Skeletal muscle cell (primary cell): ENCODE measurements around the gene CSF3R.

ENCODE experiments used
- DNase-seq: peaks from one replicate; pipeline ENCODE4 v3.0.0-alpha.2; 2010; ENCODE audit warnings: low read depth
- H3K4me3 ChIP-seq: 2 replicates; pipeline ENCODE4 v1.5.1; 2011; ENCODE audit warnings: low read depth, mild to moderate bottlenecking, control low read depth, low read length, moderate library complexity

The CSF3R gene

DNA sequence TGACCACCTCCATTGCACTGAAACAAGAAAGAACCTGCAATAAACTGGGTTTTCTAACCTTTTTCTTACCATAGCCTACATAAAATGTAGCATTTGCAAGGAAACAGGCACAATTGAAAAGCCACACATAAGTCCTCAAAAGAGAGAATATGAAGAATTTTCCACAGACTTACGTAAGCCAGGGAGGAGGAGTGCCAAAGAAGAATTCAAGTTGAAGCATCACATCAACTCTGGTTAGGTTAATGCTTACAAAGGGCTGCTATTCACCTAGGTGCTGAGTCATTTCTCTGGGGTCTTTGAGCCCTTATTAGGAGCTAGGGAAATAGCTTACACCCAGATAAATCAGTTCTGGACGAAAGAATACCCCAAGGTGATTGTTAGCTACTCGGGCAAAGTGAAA is 42.1 kb downstream of the CSF3R start:
- no peak overlapping the region for H3K4me3 ChIP-seq
- no peak for DNase-seq

DNA sequence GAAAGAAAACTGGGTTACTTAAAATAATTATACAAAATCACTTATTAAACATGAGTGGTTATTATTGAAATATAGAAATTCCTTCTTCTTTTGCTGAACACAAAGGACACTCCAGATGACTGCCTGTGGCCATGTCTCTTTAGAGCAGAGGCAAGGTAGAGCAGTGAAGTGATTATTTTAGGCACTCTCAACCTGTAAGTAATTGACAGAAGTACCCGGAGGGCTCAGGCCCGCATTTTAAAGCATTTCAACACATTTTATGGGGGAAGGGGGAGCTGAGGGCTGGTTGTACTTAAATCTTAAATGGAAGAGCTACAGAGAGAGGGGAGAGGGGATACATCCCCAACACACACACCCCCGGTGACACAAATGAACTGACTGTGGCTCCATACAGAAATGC is 42.7 kb downstream of the CSF3R start:
- no peak for DNase-seq
- no peak overlapping the region for H3K4me3 ChIP-seq

DNA sequence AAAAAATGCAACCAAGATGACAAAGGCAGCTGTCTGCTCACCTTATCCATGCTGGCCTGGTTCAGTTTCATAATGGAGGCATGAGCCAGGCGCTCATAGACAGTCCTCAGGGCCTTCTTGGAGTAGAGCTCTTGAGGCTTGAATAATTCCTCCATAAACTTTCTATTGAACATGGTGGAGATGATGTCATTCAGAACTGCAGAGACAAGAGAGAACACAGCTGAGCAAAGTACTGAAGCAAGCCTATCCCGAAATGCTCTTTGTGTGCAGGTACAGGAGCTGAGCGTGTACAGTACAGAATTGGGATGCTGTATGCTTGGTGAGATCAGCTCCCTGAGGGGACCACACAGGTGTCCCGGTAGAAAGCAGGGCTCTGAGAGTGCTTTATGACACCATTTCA is 44.0 kb downstream of the CSF3R start:
- DNase-seq: no peak
- H3K4me3 ChIP-seq: no peak overlapping the region

DNA sequence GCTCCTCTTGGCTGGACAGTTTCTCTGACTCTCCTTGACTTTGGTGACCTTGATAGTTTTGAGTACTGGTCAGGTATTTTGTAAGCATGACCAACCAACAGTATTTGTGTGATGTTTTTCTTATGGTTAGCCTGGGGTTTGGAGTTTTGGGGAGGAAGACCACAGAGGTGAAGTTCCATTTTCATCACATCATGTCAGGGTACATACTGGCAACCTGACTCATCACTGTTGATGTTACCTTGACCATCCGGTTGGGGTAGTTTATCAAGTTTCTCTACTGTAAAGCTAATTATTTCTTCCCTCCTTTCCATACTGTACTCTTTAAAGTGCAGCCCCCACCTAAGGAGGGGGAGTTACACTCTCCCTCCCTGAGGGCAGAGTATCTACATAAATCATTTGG is 45.9 kb downstream of the CSF3R start:
- DNase-seq: no peak
- no peak overlapping the region for H3K4me3 ChIP-seq

DNA sequence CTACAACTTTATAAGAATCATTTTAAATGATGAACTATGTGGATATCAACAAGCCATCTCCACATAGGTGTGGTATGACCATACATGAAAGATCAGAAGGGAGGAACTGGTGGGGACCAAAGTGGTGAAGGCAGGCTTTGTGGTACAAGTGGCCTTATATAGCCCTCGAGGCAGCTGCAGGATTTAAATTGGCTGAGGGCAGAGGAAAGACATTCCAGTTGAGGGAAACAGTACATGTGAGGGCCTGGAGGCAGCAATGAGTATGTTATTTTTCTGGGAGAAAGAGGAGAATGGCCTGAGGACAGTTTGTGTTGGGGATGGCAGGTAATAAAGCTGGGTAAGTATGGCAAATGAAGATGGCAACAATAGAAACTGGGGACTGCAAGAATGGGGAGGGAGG is 49.6 kb downstream of the CSF3R start:
- DNase-seq: no peak
- no peak overlapping the region for H3K4me3 ChIP-seq

DNA sequence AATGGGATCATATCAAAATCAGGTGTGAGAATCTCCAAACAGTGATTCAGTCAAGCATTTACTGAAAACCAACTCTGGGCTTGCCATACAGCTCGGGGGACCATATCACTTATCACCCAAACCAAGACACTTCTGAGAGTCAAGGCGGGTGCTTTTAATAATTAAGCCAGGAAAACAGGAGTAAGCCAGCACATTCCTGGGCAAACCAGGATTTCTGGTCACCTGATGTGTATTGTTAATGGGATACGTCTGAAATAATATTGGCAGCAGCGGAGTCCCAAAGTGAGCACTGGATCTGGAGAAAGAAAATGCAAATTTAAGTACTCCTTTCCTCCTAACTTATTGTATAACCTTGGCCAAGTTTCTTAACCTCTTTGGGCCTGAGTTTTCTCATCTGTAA is 50.1 kb downstream of the CSF3R start:
- no peak for DNase-seq

DNA sequence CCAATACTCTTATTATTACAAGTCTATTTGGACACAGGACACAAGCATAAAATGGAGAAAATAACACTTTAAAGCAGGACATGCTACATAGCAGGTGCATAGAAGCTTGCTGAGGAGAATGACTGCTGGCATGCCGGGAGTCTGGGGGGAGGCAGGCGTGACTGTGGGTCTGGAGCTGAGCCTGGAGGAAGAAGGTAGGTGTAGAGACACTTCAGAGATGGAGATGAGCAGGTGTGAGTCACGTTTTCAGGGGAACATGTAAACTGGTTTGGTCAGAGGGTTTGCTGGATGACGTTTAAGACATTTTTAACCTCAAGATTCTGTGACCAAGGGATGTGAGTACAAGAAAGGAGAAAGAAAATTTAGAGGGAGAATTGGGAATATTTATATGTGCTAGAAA is 56.9 kb downstream of the CSF3R start:
- no peak for DNase-seq
- no peak overlapping the region for H3K4me3 ChIP-seq

More for the DNA sequence above, 50.1 kb downstream of the CSF3R start:
- H3K4me3 ChIP-seq: no peak overlapping the region

DNA sequence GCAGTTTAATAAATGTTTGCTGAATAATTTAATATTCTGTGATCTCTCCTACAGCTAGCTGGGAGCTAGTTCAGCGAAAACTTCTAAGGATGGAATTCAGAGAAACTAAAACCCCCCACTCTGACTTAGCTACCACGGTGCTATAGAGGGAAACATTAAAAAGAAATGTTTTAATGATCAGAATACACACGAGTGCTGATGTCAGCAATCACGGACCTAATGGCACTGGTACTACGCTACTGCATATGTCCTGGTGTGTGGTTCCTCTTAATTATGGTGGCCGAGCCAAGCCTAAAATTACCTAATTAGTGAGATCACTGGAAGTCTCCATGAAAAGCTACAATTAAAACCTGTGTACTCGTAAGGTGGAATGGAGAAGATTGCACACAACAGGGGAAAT is 61.1 kb downstream of the CSF3R start:
- no peak for DNase-seq
- no peak overlapping the region for H3K4me3 ChIP-seq

DNA sequence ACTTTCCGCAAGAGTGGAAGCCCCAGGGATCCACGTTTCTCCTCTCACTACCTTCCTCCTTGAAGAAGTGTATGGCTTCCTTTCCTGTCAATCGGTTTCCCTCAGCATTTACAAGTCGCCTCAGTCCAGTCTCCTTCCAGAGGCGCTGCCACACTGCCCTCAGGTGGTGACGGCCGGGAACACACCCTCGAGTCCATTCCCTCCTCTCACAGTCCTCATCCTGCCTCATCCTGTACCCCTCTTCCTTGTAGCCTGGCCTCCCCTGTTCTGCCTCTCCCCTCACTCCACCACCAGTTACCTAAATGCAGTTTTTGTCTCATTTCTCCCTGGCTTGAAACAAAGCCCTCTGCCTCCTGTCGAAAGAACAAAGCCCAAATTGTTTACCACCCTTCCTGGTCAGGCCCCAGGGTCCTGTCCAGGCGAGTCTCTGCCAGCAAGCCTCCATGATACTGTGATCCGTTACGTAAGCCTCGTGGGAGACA is 61.8 kb downstream of the CSF3R start:
- DNase-seq: peak; percentile 48
- H3K4me3 ChIP-seq: no peak overlapping the region

DNA sequence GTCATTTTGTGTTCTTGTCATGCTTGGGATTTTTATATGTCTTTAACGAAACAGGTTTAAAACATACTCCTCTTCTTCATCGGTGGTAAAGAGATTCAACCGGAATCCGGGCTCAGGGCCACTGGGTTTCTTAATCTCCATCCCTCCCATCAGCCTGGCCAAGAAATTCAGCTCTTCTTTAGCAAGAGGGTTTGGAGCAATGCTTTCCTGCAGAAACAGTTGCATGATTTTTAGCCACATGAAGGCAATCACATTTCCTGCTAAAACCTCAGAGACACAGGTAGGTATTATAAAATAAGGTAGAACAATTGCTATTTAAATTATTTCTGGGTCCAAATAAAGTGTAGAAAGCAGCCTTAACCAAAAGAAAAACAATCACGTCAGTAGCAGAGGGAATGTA is 62.3 kb downstream of the CSF3R start:
- no peak overlapping the region for H3K4me3 ChIP-seq
- DNase-seq: no peak

DNA sequence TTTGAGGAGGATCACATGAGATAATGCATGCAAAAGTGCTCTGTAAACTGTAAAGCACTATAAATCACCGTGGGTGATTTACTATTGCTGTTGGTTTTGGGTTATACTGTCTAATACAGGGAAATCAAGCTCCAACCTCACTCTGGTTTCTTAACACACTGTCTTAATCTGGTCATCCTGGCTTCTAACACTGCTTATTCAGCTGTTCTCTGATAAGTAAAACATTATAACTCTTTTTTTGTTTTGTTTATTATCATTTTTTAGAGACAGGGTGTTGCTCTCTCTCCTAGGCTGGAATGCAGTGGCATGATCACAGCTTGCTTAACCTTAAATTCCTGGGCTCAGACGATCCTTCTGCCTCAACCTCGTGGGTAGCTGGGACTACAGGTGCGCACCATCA is 63.1 kb downstream of the CSF3R start:
- DNase-seq: no peak
- H3K4me3 ChIP-seq: no peak overlapping the region

DNA sequence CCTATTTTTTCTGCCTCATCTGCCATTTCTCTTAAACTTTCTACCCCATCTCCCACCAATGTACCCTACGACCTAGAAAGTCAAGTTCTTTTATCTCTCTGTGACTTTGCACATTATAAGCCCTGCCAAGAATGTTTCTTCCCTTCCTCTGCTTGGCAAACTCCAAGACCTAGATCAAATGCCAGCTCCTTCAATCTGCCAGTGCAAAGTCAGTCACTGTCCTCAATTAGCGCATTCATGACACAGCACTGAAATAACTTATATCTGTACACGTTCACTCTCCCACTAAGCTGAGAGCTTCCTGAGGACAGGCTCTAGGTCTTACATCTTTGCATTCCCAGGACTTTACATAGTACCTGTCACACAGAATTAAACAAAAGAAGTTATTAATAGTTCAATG is 63.6 kb downstream of the CSF3R start:
- DNase-seq: no peak
- H3K4me3 ChIP-seq: no peak overlapping the region

DNA sequence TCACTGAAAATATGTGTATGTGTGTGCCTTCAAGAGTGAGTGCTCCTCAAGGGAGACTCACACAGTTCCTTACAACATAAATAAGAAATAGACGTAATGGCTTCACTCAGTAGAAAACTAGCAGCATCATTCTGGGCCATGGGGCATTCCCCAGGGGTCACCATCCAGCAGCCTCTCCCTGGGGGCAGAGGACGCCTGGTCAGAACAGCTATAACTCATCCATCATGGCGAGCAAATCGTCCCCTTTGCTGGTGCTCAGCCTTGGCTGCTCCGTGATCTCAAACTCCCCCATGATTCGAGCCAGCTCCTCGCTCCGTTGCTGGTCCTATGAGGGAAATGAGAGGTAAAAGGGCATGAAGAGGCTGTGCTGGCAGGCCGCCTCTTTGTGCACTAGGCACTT is 64.8 kb downstream of the CSF3R start:
- no peak overlapping the region for H3K4me3 ChIP-seq
- no peak for DNase-seq
